ENCODE data around the gene HTR3A. TPM values are rescaled to one million over a fixed set of nuclear protein-coding genes. Genes with fewer than 3 reads are reported as not detected.

Gene HTR3A
- polyA plus RNA-seq, 1 donor (not counting 4 experiments of a cell fraction or from before 2014, with no cell fraction given) = not detected

DNA sequence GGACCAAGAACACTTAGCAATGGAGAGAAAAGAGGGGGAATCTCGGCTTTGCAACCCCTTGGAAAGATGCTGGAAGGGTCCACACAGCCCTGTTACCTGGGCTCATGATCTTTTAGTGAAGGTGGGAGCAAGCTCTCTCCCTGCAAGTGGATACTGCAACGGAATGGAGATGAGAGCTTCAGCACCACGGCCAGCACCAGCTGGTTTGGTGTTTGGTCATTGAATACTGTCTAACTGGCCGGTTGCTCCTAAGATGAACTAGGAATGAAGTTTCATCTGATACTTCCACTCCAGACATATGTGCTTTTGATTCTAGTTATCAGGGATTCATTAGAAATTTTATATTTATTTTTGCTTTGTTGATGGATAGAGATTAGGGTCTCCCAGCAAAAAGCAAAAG lies 16.3 kb downstream of the HTR3A start:
- Histone ChIP-seq H3K9me1 (ENCODE audit: control insufficient read depth, extremely low read depth, insufficient read depth, low read length) (no peaks in the 10 kb centered on the region), H3K9ac (ENCODE audit: control insufficient read depth, extremely low read depth, insufficient read depth, low read length) (no peak overlapping the region), H2AFZ (ENCODE audit: control insufficient read depth, low read length) (no peak overlapping the region), H3K27me3 (ENCODE audit: control insufficient read depth, extremely low read depth, insufficient read depth, low read length) (no peaks in the 10 kb centered on the region), H3K79me2 (ENCODE audit: control insufficient read depth, insufficient read depth, low read length) (no peaks in the 10 kb centered on the region), H3K4me2 (ENCODE audit: control insufficient read depth, extremely low read depth, insufficient read depth, low read depth, low read length) (no peak overlapping the region), H4K20me1 (ENCODE audit: control insufficient read depth, extremely low read depth, insufficient read depth, low read length) (no peaks in the 10 kb centered on the region), H3K36me3 (ENCODE audit: control insufficient read depth in 2 of 2, extremely low read depth in 1 of 2, insufficient read depth in 2 of 2, low read length in 2 of 2) (no peaks in the 10 kb centered on the region), H3K4me3 (ENCODE audit: control insufficient read depth in 2 of 3, extremely low read depth in 1 of 3, insufficient read depth in 2 of 3, low read depth in 1 of 3, low read length in 3 of 3) (no peak overlapping the region), H3K9me3 (ENCODE audit: control insufficient read depth, low read depth, low read length) (no peaks in the 10 kb centered on the region), H3K4me1 (ENCODE audit: control insufficient read depth, extremely low read depth, insufficient read depth, low read length) (no peaks in the 10 kb centered on the region), H3K27ac (ENCODE audit: control insufficient read depth, insufficient read depth, low read length) (no peak overlapping the region)
- FAIRE-seq = no peak
- no peak for TF ChIP-seq EZH2 (IDR thresholded peaks at IDR 0.05; ENCODE audit: low read length)
- TF ChIP-seq, protein P1, sequence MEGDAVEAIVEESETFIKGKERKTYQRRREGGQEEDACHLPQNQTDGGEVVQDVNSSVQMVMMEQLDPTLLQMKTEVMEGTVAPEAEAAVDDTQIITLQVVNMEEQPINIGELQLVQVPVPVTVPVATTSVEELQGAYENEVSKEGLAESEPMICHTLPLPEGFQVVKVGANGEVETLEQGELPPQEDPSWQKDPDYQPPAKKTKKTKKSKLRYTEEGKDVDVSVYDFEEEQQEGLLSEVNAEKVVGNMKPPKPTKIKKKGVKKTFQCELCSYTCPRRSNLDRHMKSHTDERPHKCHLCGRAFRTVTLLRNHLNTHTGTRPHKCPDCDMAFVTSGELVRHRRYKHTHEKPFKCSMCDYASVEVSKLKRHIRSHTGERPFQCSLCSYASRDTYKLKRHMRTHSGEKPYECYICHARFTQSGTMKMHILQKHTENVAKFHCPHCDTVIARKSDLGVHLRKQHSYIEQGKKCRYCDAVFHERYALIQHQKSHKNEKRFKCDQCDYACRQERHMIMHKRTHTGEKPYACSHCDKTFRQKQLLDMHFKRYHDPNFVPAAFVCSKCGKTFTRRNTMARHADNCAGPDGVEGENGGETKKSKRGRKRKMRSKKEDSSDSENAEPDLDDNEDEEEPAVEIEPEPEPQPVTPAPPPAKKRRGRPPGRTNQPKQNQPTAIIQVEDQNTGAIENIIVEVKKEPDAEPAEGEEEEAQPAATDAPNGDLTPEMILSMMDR (optimal IDR thresholded peaks at IDR 0.05 in 1 of 3, IDR thresholded peaks at IDR 0.05 in 1 of 3, conservative IDR thresholded peaks at IDR 0.05 in 1 of 3; ENCODE audit: extremely low read depth in 1 of 3, insufficient read depth in 2 of 3, low read length in 3 of 3) = no peak
- DNase-seq (ENCODE audit: low read depth, low spot score) = no peak
- dilution Hi-C loops (cut with MboI; ENCODE audit: extremely low pct_ligation_motif_present, low sequenced_read_pairs) = no loop called here

DNA sequence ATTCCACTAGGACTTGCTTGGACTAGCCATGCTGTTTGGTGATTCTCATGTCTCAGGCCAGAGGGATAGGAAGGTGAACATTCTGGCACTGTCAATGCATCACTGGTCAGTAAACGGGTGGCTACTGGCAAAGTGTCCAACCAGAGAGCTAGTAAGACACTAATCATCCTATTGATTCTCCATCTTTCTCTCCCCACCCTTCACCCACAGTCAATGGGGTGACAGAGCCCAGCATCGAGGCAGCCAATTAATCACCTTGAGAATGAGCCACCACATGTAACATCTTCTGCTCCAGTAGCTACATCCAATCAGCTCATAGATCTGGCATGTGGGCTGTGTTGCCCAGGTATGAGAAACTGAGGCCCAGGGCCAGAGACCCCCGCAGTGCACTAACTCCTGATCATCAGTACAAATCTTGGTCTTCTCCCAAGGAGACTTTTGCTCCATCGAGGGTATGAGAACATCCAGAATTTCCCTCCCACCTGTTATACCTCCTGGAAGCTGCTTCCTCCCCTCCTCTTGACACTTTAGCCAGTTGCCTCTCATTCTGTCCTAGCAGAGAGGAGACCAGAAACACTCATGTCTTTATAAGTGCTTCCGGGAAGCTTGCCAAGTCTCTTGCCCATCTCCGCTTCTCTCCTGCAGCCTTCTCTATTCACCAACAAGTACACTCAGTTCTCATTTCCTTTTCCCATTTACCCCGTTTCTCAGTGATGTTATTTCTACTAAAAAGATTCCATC lies 17.0 kb downstream of the HTR3A start:
- H4K20me1 ChIP-seq (ENCODE audit: control insufficient read depth, extremely low read depth, insufficient read depth, low read length) = no peaks in the 10 kb centered on the region
- H3K79me2 ChIP-seq (ENCODE audit: control insufficient read depth, insufficient read depth, low read length) = no peaks in the 10 kb centered on the region
- H3K4me1 ChIP-seq (ENCODE audit: control insufficient read depth, extremely low read depth, insufficient read depth, low read length) = no peaks in the 10 kb centered on the region
- no peak overlapping the region for H3K4me3 ChIP-seq (ENCODE audit: control insufficient read depth in 2 of 3, extremely low read depth in 1 of 3, insufficient read depth in 2 of 3, low read depth in 1 of 3, low read length in 3 of 3)
- no peak overlapping the region for H3K4me2 ChIP-seq (ENCODE audit: control insufficient read depth, extremely low read depth, insufficient read depth, low read depth, low read length)
- no peak overlapping the region for H3K27ac ChIP-seq (ENCODE audit: control insufficient read depth, insufficient read depth, low read length)
- no peak overlapping the region for H3K9ac ChIP-seq (ENCODE audit: control insufficient read depth, extremely low read depth, insufficient read depth, low read length)
- no peaks in the 10 kb centered on the region for H3K27me3 ChIP-seq (ENCODE audit: control insufficient read depth, extremely low read depth, insufficient read depth, low read length)
- FAIRE-seq (no peak), DNase-seq (ENCODE audit: low read depth, low spot score) (no peak)
- dilution Hi-C loops (cut with MboI; ENCODE audit: extremely low pct_ligation_motif_present, low sequenced_read_pairs) = no loop called here
- no peak for TF ChIP-seq EZH2 (IDR thresholded peaks at IDR 0.05; ENCODE audit: low read length)
- TF ChIP-seq, protein P1 (optimal IDR thresholded peaks at IDR 0.05 in 1 of 3, IDR thresholded peaks at IDR 0.05 in 1 of 3, conservative IDR thresholded peaks at IDR 0.05 in 1 of 3; ENCODE audit: extremely low read depth in 1 of 3, insufficient read depth in 2 of 3, low read length in 3 of 3) = no peak
- no peak overlapping the region for H2AFZ ChIP-seq (ENCODE audit: control insufficient read depth, low read length)
- no peaks in the 10 kb centered on the region for H3K9me3 ChIP-seq (ENCODE audit: control insufficient read depth, low read depth, low read length)
- H3K9me1 ChIP-seq (ENCODE audit: control insufficient read depth, extremely low read depth, insufficient read depth, low read length) = no peaks in the 10 kb centered on the region
- no peaks in the 10 kb centered on the region for H3K36me3 ChIP-seq (ENCODE audit: control insufficient read depth in 2 of 2, extremely low read depth in 1 of 2, insufficient read depth in 2 of 2, low read length in 2 of 2)
